K562 (cell line): Measurements from ENCODE around the gene DAPK2. TPM values are rescaled to one million over a fixed set of nuclear protein-coding genes. Genes with fewer than 3 reads are reported as not detected.
A peak's percentile ranks its signal among the peaks of the same experiment; 100 is the strongest.

Source experiments
- E2F3 ChIP-seq: fragments of 250-450 bp; sonication (Bioruptor Pico); IDR thresholded peaks from 2 replicates; pipeline ENCODE4 v1.4.0; 2020; ENCODE audit warnings: mild to moderate bottlenecking
- FOXA1 ChIP-seq: fragments of 450-650 bp; IDR thresholded peaks from 2 replicates; pipeline ENCODE4 v1.6.1; 2016; ENCODE audit warnings: mild to moderate bottlenecking, borderline replicate concordance
- GATAD2A ChIP-seq: fragments of 450-650 bp; IDR thresholded peaks from 2 replicates; pipeline ENCODE4 v1.6.1; 2017
- HDAC3 ChIP-seq: fragments of 450-650 bp; IDR thresholded peaks from 2 replicates; pipeline ENCODE4 v1.6.1; 2018; ENCODE audit warnings: borderline replicate concordance, mild to moderate bottlenecking, moderate library complexity; ENCODE audit not compliant: partially characterized antibody
- HLTF ChIP-seq: fragments of 450-650 bp; IDR thresholded peaks from 2 replicates; pipeline ENCODE4 v1.6.1; 2016
- JUN ChIP-seq, 2 experiments: sonication (generic) in 1 of 2; formaldehyde crosslinking in 1 of 2; IDR thresholded peaks; 2 replicates each; pipeline versions ENCODE4 v1.6.1 to v1.8.0; 2012 to 2022; ENCODE audit warnings: borderline replicate concordance in 2 of 2, mild to moderate bottlenecking in 2 of 2, improper control_type of control experiment in 1 of 2, low read depth in 1 of 2, low read length in 1 of 2, missing genetic modification reagents in 1 of 2
- MYNN ChIP-seq, 2 experiments: sonication (generic); formaldehyde crosslinking in 1 of 2; IDR thresholded peaks; 2 replicates each; pipeline versions ENCODE4 v1.5.0 to v1.6.1; 2016 to 2020; ENCODE audit warnings: antibody characterized with exemption in 1 of 2, missing genetic modification reagents in 1 of 2
- RAD51 ChIP-seq: fragments of 450-650 bp; IDR thresholded peaks from 2 replicates; pipeline ENCODE4 v1.7.1; 2016; ENCODE audit warnings: low read depth, mild to moderate bottlenecking, borderline replicate concordance
- RBFOX2 ChIP-seq: fragments of 200-400 bp; formaldehyde crosslinking; IDR thresholded peaks from 2 replicates; pipeline ENCODE4 v1.6.1; 2017; ENCODE audit warnings: low read depth, mild to moderate bottlenecking, low read length, moderate library complexity
- SMARCA4 ChIP-seq: fragments of 450-650 bp; IDR thresholded peaks from 2 replicates; pipeline ENCODE4 v1.6.1; 2016
- ZSCAN32 ChIP-seq: fragments of 450-650 bp; formaldehyde crosslinking; IDR thresholded peaks from 2 replicates; pipeline ENCODE4 v1.4.0; 2020; ENCODE audit warnings: mild to moderate bottlenecking, moderate library complexity
- polyA plus RNA-seq, 8 experiments: library from polyadenylated mRNA; depleted of rRNA in 4 of 8; stranded (reverse) in 5 of 8; unstranded in 3 of 8; fragments of >200 nt; fragmentation: Nextera tagmentation in 2 of 8; fragmentation: Illumina TruSeq in 1 of 8; extraction: Ambion mirVana in 2 of 8; extraction: Trizol in 1 of 8; gene quantifications; 2 replicates each; pipeline versions ENCODE4 v1.2.1 to v1.2.3, GENCODE V29; 2011 to 2014; ENCODE audit warnings: inconsistent platforms in 1 of 8, missing spikeins in 1 of 8
- total RNA-seq, 7 experiments: library from RNA; depleted of rRNA in 6 of 7; stranded (reverse); fragments of >200 nt in 6 of 7; fragmentation: Illumina TruSeq in 2 of 7; extraction: Trizol in 2 of 7; gene quantifications; 2 replicates each; pipeline versions ENCODE4 v1.2.1 to v1.2.3, GENCODE V29; 2011 to 2021; ENCODE audit warnings: low replicate concordance in 1 of 7
- TF ChIP-seq, protein P1 (sequence below), 2 experiments: fragments of 450-650 bp; IDR thresholded peaks; 2 replicates each; pipeline ENCODE4 v1.6.1; 2018; ENCODE audit warnings: mild to moderate bottlenecking in 2 of 2, low read depth in 1 of 2; ENCODE audit not compliant: partially characterized antibody in 2 of 2
- TF ChIP-seq, protein P2 (sequence below): fragments of 250-450 bp; sonication (Bioruptor Pico); IDR thresholded peaks from 2 replicates; pipeline ENCODE4 v1.5.0; 2021
- TF ChIP-seq, protein P3 (sequence below): fragments of 450-650 bp; IDR thresholded peaks from 2 replicates; pipeline ENCODE4 v1.6.1; 2016; ENCODE audit warnings: mild to moderate bottlenecking
- TF ChIP-seq, protein P4 (sequence below): fragments of 450-650 bp; IDR thresholded peaks from 2 replicates; pipeline ENCODE4 v1.6.1; 2014; ENCODE audit warnings: low read depth, mild to moderate bottlenecking, moderate library complexity, borderline replicate concordance
- TF ChIP-seq, protein P5 (sequence below): fragments of 450-650 bp; IDR thresholded peaks from 2 replicates; pipeline ENCODE4 v1.6.1; 2018; ENCODE audit warnings: mild to moderate bottlenecking, low read depth; ENCODE audit not compliant: partially characterized antibody

DAPK2 gene
- total and polyA plus RNA-seq, 9 of the 15 experiments (the other 6 are each of a cell fraction or from before 2014, with no cell fraction given): 0.14 to 5.2 (median 2.2) TPM

DNA sequence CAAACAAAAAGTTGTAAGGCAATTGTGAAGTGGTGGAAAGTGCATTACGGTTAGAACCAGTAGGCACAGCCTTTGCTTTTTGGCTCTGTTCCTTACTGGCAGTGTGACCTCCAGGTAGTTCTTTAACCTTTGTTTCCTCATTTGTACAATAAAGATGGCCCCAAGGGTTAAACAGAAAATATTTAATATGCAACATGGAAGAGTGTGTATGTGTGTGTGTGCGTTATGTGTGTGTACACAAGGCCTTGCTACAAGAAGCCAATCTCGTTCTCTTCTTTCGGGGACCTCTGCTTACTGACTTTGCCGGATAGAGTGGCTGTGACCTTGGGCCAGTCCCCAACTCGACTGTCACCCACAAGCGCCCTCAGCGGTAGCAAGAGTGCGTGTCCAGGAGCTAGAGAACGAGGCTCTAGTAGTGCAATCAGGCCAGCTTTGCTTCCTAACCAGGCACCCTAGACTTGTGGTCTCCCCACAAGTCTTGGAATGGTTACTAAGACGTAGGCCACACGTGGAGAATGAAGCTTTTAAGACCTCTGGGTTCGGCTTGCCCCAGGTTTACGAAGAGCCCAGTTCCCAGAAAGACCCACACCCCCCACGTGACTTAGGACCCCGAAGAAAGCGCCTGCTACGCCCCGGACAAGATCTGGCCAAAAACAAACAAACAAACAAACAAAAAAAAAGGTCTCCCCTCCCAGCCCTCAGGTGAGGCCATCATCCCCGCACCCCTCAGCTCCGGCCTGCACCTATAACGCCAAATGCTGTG is 46.8 kb upstream of the DAPK2 start (continued):
- TF ChIP-seq, protein P1, sequence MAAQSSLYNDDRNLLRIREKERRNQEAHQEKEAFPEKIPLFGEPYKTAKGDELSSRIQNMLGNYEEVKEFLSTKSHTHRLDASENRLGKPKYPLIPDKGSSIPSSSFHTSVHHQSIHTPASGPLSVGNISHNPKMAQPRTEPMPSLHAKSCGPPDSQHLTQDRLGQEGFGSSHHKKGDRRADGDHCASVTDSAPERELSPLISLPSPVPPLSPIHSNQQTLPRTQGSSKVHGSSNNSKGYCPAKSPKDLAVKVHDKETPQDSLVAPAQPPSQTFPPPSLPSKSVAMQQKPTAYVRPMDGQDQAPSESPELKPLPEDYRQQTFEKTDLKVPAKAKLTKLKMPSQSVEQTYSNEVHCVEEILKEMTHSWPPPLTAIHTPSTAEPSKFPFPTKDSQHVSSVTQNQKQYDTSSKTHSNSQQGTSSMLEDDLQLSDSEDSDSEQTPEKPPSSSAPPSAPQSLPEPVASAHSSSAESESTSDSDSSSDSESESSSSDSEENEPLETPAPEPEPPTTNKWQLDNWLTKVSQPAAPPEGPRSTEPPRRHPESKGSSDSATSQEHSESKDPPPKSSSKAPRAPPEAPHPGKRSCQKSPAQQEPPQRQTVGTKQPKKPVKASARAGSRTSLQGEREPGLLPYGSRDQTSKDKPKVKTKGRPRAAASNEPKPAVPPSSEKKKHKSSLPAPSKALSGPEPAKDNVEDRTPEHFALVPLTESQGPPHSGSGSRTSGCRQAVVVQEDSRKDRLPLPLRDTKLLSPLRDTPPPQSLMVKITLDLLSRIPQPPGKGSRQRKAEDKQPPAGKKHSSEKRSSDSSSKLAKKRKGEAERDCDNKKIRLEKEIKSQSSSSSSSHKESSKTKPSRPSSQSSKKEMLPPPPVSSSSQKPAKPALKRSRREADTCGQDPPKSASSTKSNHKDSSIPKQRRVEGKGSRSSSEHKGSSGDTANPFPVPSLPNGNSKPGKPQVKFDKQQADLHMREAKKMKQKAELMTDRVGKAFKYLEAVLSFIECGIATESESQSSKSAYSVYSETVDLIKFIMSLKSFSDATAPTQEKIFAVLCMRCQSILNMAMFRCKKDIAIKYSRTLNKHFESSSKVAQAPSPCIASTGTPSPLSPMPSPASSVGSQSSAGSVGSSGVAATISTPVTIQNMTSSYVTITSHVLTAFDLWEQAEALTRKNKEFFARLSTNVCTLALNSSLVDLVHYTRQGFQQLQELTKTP (IDR thresholded peaks at IDR 0.05; ENCODE audit: low read depth in 1 of 2, partially characterized antibody in 2 of 2): no peak
- TF ChIP-seq RAD51 (peak; percentile 92), FOXA1 (no peak), RBFOX2 (no peak), MYNN (IDR thresholded peaks at IDR 0.05) (no peak), MYNN (CRISPR knock-in tag; IDR thresholded peaks at IDR 0.05) (no peak), SMARCA4 (no peak), JUN (IDR thresholded peaks at IDR 0.05; ENCODE audit: borderline replicate concordance, low read depth, low read length) (no peak), JUN (CRISPR knock-in tag; IDR thresholded peaks at IDR 0.05; ENCODE audit: borderline replicate concordance) (no peak), HDAC3 (no peak), ZSCAN32 (CRISPR knock-in tag) (no peak), E2F3 (CRISPR knock-in tag) (no peak), HLTF (peak; percentile 43; the same call in 1 of the 2 replicates), GATAD2A (peak; percentile 88)
- TF ChIP-seq, protein P2, sequence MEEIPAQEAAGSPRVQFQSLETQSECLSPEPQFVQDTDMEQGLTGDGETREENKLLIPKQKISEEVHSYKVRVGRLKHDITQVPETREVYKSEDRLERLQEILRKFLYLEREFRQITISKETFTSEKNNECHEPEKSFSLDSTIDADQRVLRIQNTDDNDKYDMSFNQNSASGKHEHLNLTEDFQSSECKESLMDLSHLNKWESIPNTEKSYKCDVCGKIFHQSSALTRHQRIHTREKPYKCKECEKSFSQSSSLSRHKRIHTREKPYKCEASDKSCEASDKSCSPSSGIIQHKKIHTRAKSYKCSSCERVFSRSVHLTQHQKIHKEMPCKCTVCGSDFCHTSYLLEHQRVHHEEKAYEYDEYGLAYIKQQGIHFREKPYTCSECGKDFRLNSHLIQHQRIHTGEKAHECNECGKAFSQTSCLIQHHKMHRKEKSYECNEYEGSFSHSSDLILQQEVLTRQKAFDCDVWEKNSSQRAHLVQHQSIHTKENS (CRISPR knock-in tag): no peak
- TF ChIP-seq, protein P3, sequence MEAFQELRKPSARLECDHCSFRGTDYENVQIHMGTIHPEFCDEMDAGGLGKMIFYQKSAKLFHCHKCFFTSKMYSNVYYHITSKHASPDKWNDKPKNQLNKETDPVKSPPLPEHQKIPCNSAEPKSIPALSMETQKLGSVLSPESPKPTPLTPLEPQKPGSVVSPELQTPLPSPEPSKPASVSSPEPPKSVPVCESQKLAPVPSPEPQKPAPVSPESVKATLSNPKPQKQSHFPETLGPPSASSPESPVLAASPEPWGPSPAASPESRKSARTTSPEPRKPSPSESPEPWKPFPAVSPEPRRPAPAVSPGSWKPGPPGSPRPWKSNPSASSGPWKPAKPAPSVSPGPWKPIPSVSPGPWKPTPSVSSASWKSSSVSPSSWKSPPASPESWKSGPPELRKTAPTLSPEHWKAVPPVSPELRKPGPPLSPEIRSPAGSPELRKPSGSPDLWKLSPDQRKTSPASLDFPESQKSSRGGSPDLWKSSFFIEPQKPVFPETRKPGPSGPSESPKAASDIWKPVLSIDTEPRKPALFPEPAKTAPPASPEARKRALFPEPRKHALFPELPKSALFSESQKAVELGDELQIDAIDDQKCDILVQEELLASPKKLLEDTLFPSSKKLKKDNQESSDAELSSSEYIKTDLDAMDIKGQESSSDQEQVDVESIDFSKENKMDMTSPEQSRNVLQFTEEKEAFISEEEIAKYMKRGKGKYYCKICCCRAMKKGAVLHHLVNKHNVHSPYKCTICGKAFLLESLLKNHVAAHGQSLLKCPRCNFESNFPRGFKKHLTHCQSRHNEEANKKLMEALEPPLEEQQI: no peak
- TF ChIP-seq, protein P4, sequence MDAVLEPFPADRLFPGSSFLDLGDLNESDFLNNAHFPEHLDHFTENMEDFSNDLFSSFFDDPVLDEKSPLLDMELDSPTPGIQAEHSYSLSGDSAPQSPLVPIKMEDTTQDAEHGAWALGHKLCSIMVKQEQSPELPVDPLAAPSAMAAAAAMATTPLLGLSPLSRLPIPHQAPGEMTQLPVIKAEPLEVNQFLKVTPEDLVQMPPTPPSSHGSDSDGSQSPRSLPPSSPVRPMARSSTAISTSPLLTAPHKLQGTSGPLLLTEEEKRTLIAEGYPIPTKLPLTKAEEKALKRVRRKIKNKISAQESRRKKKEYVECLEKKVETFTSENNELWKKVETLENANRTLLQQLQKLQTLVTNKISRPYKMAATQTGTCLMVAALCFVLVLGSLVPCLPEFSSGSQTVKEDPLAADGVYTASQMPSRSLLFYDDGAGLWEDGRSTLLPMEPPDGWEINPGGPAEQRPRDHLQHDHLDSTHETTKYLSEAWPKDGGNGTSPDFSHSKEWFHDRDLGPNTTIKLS: no peak
- TF ChIP-seq, protein P5, sequence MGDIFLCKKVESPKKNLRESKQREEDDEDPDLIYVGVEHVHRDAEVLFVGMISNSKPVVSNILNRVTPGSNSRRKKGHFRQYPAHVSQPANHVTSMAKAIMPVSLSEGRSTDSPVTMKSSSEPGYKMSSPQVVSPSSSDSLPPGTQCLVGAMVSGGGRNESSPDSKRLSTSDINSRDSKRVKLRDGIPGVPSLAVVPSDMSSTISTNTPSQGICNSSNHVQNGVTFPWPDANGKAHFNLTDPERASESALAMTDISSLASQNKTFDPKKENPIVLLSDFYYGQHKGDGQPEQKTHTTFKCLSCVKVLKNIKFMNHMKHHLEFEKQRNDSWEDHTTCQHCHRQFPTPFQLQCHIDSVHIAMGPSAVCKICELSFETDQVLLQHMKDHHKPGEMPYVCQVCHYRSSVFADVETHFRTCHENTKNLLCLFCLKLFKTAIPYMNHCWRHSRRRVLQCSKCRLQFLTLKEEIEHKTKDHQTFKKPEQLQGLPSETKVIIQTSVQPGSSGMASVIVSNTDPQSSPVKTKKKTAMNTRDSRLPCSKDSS: no peak
